Measurements from ENCODE around the gene TTLL11. TPM values are rescaled to one million over a fixed set of nuclear protein-coding genes. Genes with fewer than 3 reads are reported as not detected.

The TTLL11 gene
- total RNA-seq, 1 experiment from 2014 or later = 1.5 TPM

DNA sequence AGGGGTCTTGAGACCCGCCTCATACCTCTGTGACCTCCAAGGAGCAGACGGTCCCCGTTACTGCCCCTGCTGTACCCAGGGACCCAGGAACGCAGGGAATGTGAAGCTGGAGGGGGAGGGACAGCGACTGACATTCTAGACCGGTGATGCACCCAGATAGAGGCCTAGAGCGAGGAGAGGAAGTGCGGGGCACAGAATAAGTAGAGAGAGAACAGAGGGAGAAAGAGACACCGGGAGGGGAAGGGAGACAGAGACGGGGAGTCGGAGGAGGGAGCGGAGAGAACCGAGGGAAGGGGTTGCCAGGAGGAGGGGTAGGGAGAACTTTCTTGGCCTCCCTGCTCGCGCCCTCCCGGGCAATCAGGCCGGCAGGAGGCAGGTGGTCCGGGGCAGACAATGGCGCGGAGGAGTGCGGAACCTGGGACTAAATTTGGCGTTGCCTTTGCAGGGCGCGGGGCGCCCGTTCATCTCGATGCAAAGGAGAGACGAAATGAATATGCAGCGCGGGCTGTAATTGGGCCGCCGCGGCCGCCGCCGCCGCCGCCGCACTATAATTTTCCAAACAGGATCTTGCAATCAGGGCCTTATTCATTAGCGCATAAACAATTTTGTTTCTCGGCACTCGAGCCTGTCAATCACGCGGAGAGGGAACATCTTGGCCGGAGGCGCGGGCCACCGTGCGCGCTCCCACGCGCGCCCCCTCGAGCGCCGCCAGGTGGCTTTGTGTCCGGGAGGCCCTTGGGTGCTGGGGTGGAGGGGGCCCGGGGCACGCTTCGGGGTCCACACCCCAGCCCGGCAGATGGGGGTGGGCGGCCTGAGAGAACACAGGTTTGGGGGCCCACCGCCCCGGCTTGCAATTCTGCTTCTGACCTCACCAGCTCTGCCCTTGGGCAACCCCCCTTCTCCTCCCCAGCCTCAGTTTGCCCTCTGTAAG is 33.5 kb upstream of the TTLL11 start:
- H3K27me3 Mint-ChIP-seq (ENCODE audit: low read depth) = peaks cover 53% of the 10 kb centered on the region
- peak; percentile 71 for DNase-seq

More for the DNA sequence above, 33.5 kb upstream of the TTLL11 start:
- Histone ChIP-seq H3K27ac (ENCODE audit: insufficient read length, low read depth, low read length) (no peak overlapping the region), H3K23ac (ENCODE audit: insufficient read length, low read depth, low read length) (no peak overlapping the region), H2BK15ac (ENCODE audit: low read depth, low read length) (no peak overlapping the region), H3K14ac (ENCODE audit: insufficient read depth, low read length) (no peak overlapping the region), H3K79me1 (ENCODE audit: insufficient read depth, low read depth, low read length, poor library complexity, severe bottlenecking) (no peaks in the 10 kb centered on the region), H3K27me3 (ENCODE audit: insufficient read depth, low read length) (peaks cover 3% of the 10 kb centered on the region; the same call in 1 of the 2 replicates), H4K5ac (ENCODE audit: insufficient read length, low read depth, low read length) (no peak overlapping the region), H3K4me2 (ENCODE audit: insufficient read depth, insufficient read length, low read length) (peak overlapping the region; percentile 66), H3K9me3 (ENCODE audit: control insufficient read depth, low read depth, low read length) (no peaks in the 10 kb centered on the region), H3K4ac (ENCODE audit: low read depth, low read length) (no peak overlapping the region), H2BK5ac (ENCODE audit: insufficient read length, low read length) (no peak overlapping the region), H3K4me1 (ENCODE audit: insufficient read depth, low read length) (peaks cover 2% of the 10 kb centered on the region; the same call in 1 of the 2 replicates), H3K9ac (ENCODE audit: extremely low read depth, insufficient read length, low read length) (no peak overlapping the region), H4K91ac (ENCODE audit: insufficient read length, low read depth, low read length) (no peak overlapping the region), H2BK120ac (ENCODE audit: low read depth, low read length, poor library complexity, severe bottlenecking) (no peak overlapping the region), H4K8ac (replicated peaks; ENCODE audit: insufficient read length, low read depth, low read length) (no peak overlapping the region), H4K20me1 (ENCODE audit: control insufficient read depth, insufficient read depth, insufficient read length) (no peaks in the 10 kb centered on the region), H3T11ph (ENCODE audit: low read length) (no peak overlapping the region), H3K56ac (ENCODE audit: insufficient read length, low read depth, low read length) (no peak overlapping the region), H3K79me2 (ENCODE audit: insufficient read depth, low read length) (no peaks in the 10 kb centered on the region), H2AFZ (ENCODE audit: low read length) (no peak overlapping the region), H2BK12ac (ENCODE audit: insufficient read length, low read depth, low read length) (no peak overlapping the region), H3K18ac (ENCODE audit: insufficient read length, low read depth, low read length) (peak overlapping the region; percentile 15), H3K23me2 (ENCODE audit: insufficient read length, low read depth, low read length, poor library complexity, severe bottlenecking) (peaks cover 9% of the 10 kb centered on the region), H2AK5ac (ENCODE audit: insufficient read length, low read length) (no peak overlapping the region), H2BK20ac (ENCODE audit: low read depth, low read length, poor library complexity, severe bottlenecking) (no peak overlapping the region)
- Mint-ChIP-seq H3K4me3 (peak overlapping the region; percentile 67 to 84), H3K4me1 (peaks cover 28 to 33% of the 10 kb centered on the region in 2 experiments), H3K27ac (no peak overlapping the region), H3K9me3 (no peaks in the 10 kb centered on the region), H3K36me3 (ENCODE audit: insufficient read depth in 1 of 3, low read depth in 3 of 3) (no peaks in the 10 kb centered on the region)
- WGBS (ENCODE audit: extremely low coverage, insufficient read length, low lambda C conversion rate) = no CpG with 5 or more reads among the region's 64 CpGs
- TF ChIP-seq CTCF (conservative IDR thresholded peaks at IDR 0.05) = peak; percentile 29; the same call in 1 of the 3 replicates

Measured in H9 (cell line).